Measurements from ENCODE around the gene CROCC2. TPM values are rescaled to one million over a fixed set of nuclear protein-coding genes. Genes with fewer than 3 reads are reported as not detected.

Gene CROCC2
- total RNA-seq, 1 experiment from 2014 or later = not detected

GRCh38 chr2:240995041-240996021 is 89.2 kb downstream of the CROCC2 start:
- DNase-seq (ENCODE audit: extremely low read depth, low read depth) = no peak

GRCh38 chr2:240996161-240996833 is 90.2 kb downstream of the CROCC2 start:
- DNase-seq (ENCODE audit: extremely low read depth, low read depth) = no peak

- DNase-seq (ENCODE audit: extremely low read depth, low read depth) = no peak
Measured at GRCh38 chr2:240996834-240997140, 90.7 kb downstream of the CROCC2 start.

- DNase-seq (ENCODE audit: extremely low read depth, low read depth) = no peak
Measured at GRCh38 chr2:240997141-240997855, 91.2 kb downstream of the CROCC2 start.

GRCh38 chr2:240997856-240998705 is 91.9 kb downstream of the CROCC2 start, which contains the start of gene SNED1:
SNED1 (plus strand) TSS chr2:240998618; CDS start chr2:240998838, 220 bp downstream.
- DNase-seq (ENCODE audit: extremely low read depth, low read depth) = peak; percentile 69

GRCh38 chr2:240998706-240998994 is 92.5 kb downstream of the CROCC2 start:
- DNase-seq (ENCODE audit: extremely low read depth, low read depth) = no peak

GRCh38 chr2:240998995-240999791 is 93.1 kb downstream of the CROCC2 start:
- DNase-seq (ENCODE audit: extremely low read depth, low read depth) = no peak

GRCh38 chr2:240999873-241000541 is 93.9 kb downstream of the CROCC2 start:
- no peak for DNase-seq (ENCODE audit: extremely low read depth, low read depth)

GRCh38 chr2:241000831-241001321 is 94.7 kb downstream of the CROCC2 start:
- DNase-seq (ENCODE audit: extremely low read depth, low read depth) = no peak

- DNase-seq (ENCODE audit: extremely low read depth, low read depth) = no peak
Measured at GRCh38 chr2:241001413-241002274, 95.5 kb downstream of the CROCC2 start.

GRCh38 chr2:241002275-241003046 is 96.3 kb downstream of the CROCC2 start:
- DNase-seq (ENCODE audit: extremely low read depth, low read depth) = no peak

GRCh38 chr2:241003047-241003360 is 96.9 kb downstream of the CROCC2 start:
- DNase-seq (ENCODE audit: extremely low read depth, low read depth) = no peak

- no peak for DNase-seq (ENCODE audit: extremely low read depth, low read depth)
Measured at GRCh38 chr2:241003369-241003768, 97.2 kb downstream of the CROCC2 start.

GRCh38 chr2:241003830-241004564 is 97.9 kb downstream of the CROCC2 start:
- no peak for DNase-seq (ENCODE audit: extremely low read depth, low read depth)

- DNase-seq (ENCODE audit: extremely low read depth, low read depth) = no peak
Measured at GRCh38 chr2:241005569-241005968, 99.4 kb downstream of the CROCC2 start.

GRCh38 chr2:241006412-241006811 is 100.3 kb downstream of the CROCC2 start:
- DNase-seq (ENCODE audit: extremely low read depth, low read depth) = no peak

- DNase-seq (ENCODE audit: extremely low read depth, low read depth) = no peak
Measured at GRCh38 chr2:241007111-241007510, 101.0 kb downstream of the CROCC2 start.

Measured in NCI-H460 (cell line).